Retinal pigment epithelial cell (primary cell): ENCODE data around the gene IMP3.
A peak's percentile ranks its signal among the peaks of the same experiment; 100 is the strongest.
"Not testable (repeated sequence)": the region's sequence is repeated elsewhere in the genome, so short reads cannot be mapped to it uniquely, and the experiment has no call there.

Experiments
- DNase-seq: peaks from one replicate; pipeline ENCODE4 v3.0.0-alpha.2; 2010; ENCODE audit warnings: low read depth
- H3K4me3 ChIP-seq: 2 replicates; pipeline ENCODE4 v1.5.1; 2011; ENCODE audit warnings: mild to moderate bottlenecking, low read length, control low read depth, moderate library complexity
- CTCF ChIP-seq: conservative IDR thresholded peaks from 2 replicates; pipeline ENCODE4 v1.5.1; 2011; ENCODE audit warnings: low read depth, low read length, control low read depth, inconsistent platforms

IMP3 gene

DNA sequence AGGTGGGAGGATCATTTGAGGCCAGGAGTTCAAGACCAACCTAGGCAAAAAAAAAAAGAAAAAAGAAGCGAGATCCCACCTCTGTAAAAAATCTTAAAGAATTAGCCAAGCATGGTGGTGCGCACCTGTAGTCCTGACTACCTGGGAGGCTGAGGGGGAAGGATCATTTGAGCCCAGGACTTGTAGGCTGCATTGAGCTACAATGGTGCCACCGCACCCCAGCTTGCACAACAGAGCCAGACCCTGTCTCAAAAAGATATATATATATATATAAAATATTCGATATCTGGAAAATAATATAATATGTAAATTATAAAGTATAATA lies 1.1 kb upstream of the IMP3 start:
- no peak overlapping the region for H3K4me3 ChIP-seq
- DNase-seq: no peak
- no peak for TF ChIP-seq CTCF

- no peak for DNase-seq
- H3K4me3 ChIP-seq: peak overlapping the region; percentile 86
- peak; percentile 26 for TF ChIP-seq CTCF
These were observed 607 bp upstream of the IMP3 start for GRCh38 chr15:75640483-75641178.

DNA sequence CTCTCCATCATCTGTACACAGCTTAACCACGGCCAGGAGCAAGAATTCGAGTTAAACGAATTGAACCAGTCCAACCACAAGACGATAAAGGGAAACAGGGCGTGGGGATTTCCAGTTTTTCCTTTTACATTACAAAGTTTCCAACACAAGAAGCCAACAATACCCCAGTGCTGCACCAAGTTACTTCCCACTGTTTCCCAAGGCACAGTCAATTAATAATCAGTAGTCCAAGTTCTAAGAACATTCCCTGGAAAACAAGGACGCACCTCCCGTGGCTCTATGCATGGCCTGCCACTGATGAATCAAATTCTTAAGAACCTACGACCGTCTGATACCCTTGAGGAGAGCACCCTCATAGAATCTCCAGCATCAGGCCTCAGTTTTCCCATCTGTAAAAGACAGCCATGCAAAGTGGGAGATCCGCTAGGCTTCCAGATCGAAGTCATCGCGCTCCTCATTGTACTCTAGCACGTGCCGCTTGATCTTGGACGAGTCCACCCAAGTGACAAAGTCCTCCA lies 774 bp downstream of the IMP3 start:
- DNase-seq: no peak
- H3K4me3 ChIP-seq: peak overlapping the region; percentile 86
- no peak for TF ChIP-seq CTCF

DNA sequence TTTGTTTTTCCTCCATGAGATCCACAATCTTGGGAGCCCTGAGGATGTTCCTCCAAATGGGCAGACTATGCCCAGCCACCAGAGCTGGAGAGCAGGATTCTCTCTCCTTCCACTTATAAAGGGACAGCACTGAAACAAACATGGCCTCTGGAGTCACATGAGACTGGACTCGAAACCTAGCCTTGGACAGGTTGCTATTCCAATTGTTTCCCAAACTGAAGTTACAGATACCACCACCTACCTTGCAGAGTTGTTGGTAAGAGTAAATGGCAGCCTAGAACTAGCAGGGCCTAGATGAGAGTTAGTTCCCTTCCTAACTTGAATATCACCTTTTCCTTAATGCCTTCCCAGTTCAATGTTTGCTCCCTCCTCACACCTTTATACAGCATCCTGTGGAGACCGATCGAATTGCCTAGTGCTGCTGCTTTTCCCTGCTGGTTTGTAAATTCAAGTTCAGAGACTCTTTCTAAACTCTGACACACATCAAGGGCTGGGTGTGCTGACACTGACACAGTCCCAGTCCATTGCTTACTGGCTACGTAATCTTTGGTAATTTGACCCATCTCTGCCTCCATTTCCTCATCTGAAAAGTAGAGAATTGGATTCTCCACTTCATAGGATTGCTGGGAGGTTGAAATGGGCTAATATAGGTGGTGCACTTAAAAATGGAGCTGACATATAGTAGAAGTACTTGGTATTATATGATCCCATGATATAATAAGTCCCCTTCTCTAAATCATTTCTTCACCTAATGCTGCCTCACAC lies 2.6 kb downstream of the IMP3 start:
- no peak overlapping the region for H3K4me3 ChIP-seq
- no peak for DNase-seq
- no peak for TF ChIP-seq CTCF

GRCh38 chr15:75636026-75636425 lies 4.0 kb downstream of the IMP3 start:
- no peak for TF ChIP-seq CTCF
- no peak for DNase-seq

DNA sequence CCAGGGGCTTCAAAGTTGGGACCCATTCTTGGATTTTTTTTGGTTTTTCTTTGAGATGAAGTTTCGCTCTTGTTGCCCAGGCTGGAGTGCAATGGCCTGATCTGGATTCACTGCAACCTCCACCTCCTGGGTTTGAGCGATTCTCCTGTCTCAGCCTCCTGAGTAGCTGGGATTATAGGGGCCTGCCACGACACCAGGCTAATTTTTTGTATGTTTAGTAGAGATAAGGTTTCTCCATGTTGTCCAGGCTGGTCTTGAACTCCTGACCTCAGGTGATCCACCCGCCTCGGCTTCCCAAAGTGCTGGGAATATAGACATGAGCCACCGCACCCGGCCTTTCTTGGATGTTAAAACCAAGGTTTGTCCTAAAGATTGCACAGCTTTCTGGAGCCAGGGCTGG lies 6.1 kb downstream of the IMP3 start:
- not testable (repeated sequence) for H3K4me3 ChIP-seq, DNase-seq

More at GRCh38 chr15:75636026-75636425, 4.0 kb downstream of the IMP3 start:
- no peak overlapping the region for H3K4me3 ChIP-seq

- H3K4me3 ChIP-seq: no peak overlapping the region
- DNase-seq: no peak
- no peak for TF ChIP-seq CTCF
These were observed 8.1 kb downstream of the IMP3 start for GRCh38 chr15:75631935-75632334.
